Measurements from ENCODE around the gene NLRP5. TPM values are rescaled to one million over a fixed set of nuclear protein-coding genes. Genes with fewer than 3 reads are reported as not detected.
"Not testable (repeated sequence)": the region's sequence is repeated elsewhere in the genome, so short reads cannot be mapped to it uniquely, and the experiment has no call there.

Gene NLRP5
- total RNA-seq, 1 donor from 2014 or later, result not detected

DNA sequence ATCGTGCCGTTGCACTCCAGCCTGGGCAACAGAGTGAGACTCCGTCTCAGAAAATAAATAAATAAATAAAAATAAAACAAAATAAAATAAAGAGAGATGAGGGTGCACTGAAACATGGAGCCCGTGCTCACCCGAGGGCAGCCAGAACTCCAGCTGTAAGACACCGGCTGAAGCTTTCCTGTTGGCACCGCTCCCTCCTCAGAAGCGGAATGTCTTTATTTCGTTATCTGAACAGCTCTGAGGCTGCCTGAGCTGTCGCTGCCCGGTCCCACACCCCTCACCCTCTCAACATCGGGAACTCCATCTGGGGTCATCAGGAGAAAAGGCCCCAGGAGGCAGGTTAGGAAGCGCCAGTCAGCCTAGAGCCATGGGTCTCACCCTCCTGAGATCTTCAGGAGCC is 110.1 kb downstream of the NLRP5 start:
- H3K27me3 Mint-ChIP-seq (ENCODE audit: low read depth), result no peaks in the 10 kb centered on the region

GRCh38 chr19:56097306-56097705 is 110.7 kb downstream of the NLRP5 start:
- TF ChIP-seq CTCF (IDR thresholded peaks at IDR 0.05), result no peak
- Mint-ChIP-seq H3K4me1 (ENCODE audit: low read depth) (no peaks in the 10 kb centered on the region), H3K9me3 (ENCODE audit: low read depth) (peaks cover 8% of the 10 kb centered on the region), H3K4me3 (ENCODE audit: unreplicated experiment) (no peak overlapping the region), H3K27ac (ENCODE audit: unreplicated experiment) (no peak overlapping the region), H3K27me3 (ENCODE audit: low read depth) (no peaks in the 10 kb centered on the region), H3K36me3 (ENCODE audit: low read depth) (peaks cover 10% of the 10 kb centered on the region)
- peak; percentile 85 for DNase-seq (ENCODE audit: low spot score)

More for the DNA sequence above, 110.1 kb downstream of the NLRP5 start:
- no peak for DNase-seq (ENCODE audit: low spot score)
- Mint-ChIP-seq H3K27ac (ENCODE audit: unreplicated experiment) (no peak overlapping the region), H3K9me3 (ENCODE audit: low read depth) (peaks cover 8% of the 10 kb centered on the region), H3K4me1 (ENCODE audit: low read depth) (no peaks in the 10 kb centered on the region), H3K36me3 (ENCODE audit: low read depth) (peaks cover 10% of the 10 kb centered on the region), H3K4me3 (ENCODE audit: unreplicated experiment) (no peak overlapping the region)
- TF ChIP-seq CTCF (IDR thresholded peaks at IDR 0.05), result no peak

GRCh38 chr19:56097776-56098175 is 111.2 kb downstream of the NLRP5 start:
- H3K36me3 Mint-ChIP-seq (ENCODE audit: low read depth), result peaks cover 10% of the 10 kb centered on the region
- H3K4me3 Mint-ChIP-seq (ENCODE audit: unreplicated experiment), result no peak overlapping the region
- no peak for TF ChIP-seq CTCF (IDR thresholded peaks at IDR 0.05)
- no peak for DNase-seq (ENCODE audit: low spot score)
- H3K4me1 Mint-ChIP-seq (ENCODE audit: low read depth), result no peaks in the 10 kb centered on the region
- H3K27me3 Mint-ChIP-seq (ENCODE audit: low read depth), result no peaks in the 10 kb centered on the region
- peaks cover 7% of the 10 kb centered on the region for H3K9me3 Mint-ChIP-seq (ENCODE audit: low read depth)
- H3K27ac Mint-ChIP-seq (ENCODE audit: unreplicated experiment), result no peak overlapping the region

DNA sequence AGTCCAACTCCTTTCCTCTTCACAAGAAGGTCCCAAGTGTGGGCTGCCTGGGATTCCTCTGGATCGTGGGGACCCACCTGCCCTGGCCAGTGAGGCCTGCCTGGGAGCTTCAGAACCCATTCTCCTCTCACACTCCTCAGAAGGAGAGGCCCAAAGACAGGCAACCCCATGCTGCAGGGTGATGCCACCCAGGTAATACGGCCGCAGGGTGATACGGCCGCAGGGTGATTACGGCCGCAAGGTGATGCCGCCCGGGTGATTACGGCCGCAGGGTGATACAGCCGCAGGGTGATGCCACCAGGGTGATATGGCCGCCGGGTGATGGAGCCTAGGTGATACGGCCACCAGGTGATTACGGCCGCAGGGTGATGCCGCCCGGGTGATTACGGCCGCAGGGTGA is 111.7 kb downstream of the NLRP5 start:
- not testable (repeated sequence) for H3K4me3 Mint-ChIP-seq (ENCODE audit: unreplicated experiment); H3K27me3 Mint-ChIP-seq (ENCODE audit: low read depth); H3K4me1 Mint-ChIP-seq (ENCODE audit: low read depth); H3K36me3 Mint-ChIP-seq (ENCODE audit: low read depth); H3K9me3 Mint-ChIP-seq (ENCODE audit: low read depth); H3K27ac Mint-ChIP-seq (ENCODE audit: unreplicated experiment)
- DNase-seq (ENCODE audit: low spot score), result peak; percentile 77

GRCh38 chr19:56098731-56099568 is 112.4 kb downstream of the NLRP5 start:
- H3K27ac Mint-ChIP-seq (ENCODE audit: unreplicated experiment), result no peak overlapping the region

More at GRCh38 chr19:56098731-56099568, 112.4 kb downstream of the NLRP5 start:
- Mint-ChIP-seq H3K9me3 (ENCODE audit: low read depth) (no peaks in the 10 kb centered on the region), H3K36me3 (ENCODE audit: low read depth) (peaks cover 5% of the 10 kb centered on the region), H3K27me3 (ENCODE audit: low read depth) (no peaks in the 10 kb centered on the region), H3K4me3 (ENCODE audit: unreplicated experiment) (no peak overlapping the region), H3K4me1 (ENCODE audit: low read depth) (no peaks in the 10 kb centered on the region)
- TF ChIP-seq CTCF (IDR thresholded peaks at IDR 0.05), result no peak
- peak; percentile 86 for DNase-seq (ENCODE audit: low spot score)
